Erythroblast (primary cell): Measurements from ENCODE around the gene GALNT16.

Experiments
- GATA1 ChIP-seq: IDR thresholded peaks from 2 replicates; pipeline ENCODE4 v1.6.1; 2011; ENCODE audit warnings: low read depth, mild to moderate bottlenecking, control low read depth, low read length, moderate library complexity
- POLR2A ChIP-seq: IDR thresholded peaks from 2 replicates; pipeline ENCODE4 v1.6.1; 2011; ENCODE audit warnings: mild to moderate bottlenecking, low read length

DNA sequence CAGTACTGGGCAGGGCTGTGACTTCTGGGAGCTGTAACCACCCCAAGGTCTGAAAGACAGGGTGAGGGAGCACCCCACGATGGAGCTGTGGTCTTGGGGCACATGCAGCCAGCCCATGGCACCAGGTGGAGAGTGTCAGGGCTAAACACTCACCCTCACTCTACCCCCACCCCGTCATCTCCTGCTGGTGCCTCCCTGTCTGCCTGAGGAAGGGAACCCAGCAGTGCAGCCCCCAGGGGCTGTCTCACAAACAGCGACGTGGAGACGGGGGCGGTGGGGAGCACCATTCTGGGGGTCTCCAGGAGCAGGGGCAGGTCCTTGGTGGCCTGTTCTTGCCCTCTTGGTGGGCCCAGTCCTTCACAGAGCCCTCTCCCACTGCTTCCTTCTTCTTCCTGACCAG, 74.6 kb downstream of the GALNT16 start:
- no peak for TF ChIP-seq POLR2A
- TF ChIP-seq GATA1 = no peak
